Measurements from ENCODE around the gene FOXO6. TPM values are rescaled to one million over a fixed set of nuclear protein-coding genes. Genes with fewer than 3 reads are reported as not detected.

The FOXO6 gene
- total and polyA plus RNA-seq, 9 of the 15 experiments (the other 6 are each of a cell fraction or from before 2014, with no cell fraction given) = 0.04 to 0.31 (median 0.12) TPM; not detected in 5

- TF ChIP-seq, protein P1, sequence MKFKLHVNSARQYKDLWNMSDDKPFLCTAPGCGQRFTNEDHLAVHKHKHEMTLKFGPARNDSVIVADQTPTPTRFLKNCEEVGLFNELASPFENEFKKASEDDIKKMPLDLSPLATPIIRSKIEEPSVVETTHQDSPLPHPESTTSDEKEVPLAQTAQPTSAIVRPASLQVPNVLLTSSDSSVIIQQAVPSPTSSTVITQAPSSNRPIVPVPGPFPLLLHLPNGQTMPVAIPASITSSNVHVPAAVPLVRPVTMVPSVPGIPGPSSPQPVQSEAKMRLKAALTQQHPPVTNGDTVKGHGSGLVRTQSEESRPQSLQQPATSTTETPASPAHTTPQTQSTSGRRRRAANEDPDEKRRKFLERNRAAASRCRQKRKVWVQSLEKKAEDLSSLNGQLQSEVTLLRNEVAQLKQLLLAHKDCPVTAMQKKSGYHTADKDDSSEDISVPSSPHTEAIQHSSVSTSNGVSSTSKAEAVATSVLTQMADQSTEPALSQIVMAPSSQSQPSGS (CRISPR knock-in tag; IDR thresholded peaks at IDR 0.05) = 0 out of 2 replicates have a peak, but pooled peaks have one; percentile 8
- no peak for TF ChIP-seq EWSR1 (IDR thresholded peaks at IDR 0.05; ENCODE audit: borderline replicate concordance, low read depth, partially characterized antibody)
- TF ChIP-seq, protein P2, sequence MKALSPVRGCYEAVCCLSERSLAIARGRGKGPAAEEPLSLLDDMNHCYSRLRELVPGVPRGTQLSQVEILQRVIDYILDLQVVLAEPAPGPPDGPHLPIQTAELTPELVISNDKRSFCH (CRISPR knock-in tag; IDR thresholded peaks at IDR 0.05) = no peak
- TF ChIP-seq, protein P2 (tag; IDR thresholded peaks at IDR 0.05) = no peak
- TF ChIP-seq REST (IDR thresholded peaks at IDR 0.05; ENCODE audit: borderline replicate concordance) = peak; percentile 51; the same call in 1 of the 2 replicates
- TF ChIP-seq REST (CRISPR knock-in tag; IDR thresholded peaks at IDR 0.05; ENCODE audit: low read depth) = no peak
- no peak for TF ChIP-seq MED1 (CRISPR knock-in tag; IDR thresholded peaks at IDR 0.05; ENCODE audit: borderline replicate concordance)
- no peak for TF ChIP-seq PTTG1 (tag; IDR thresholded peaks at IDR 0.05; ENCODE audit: low read depth)
- no peak for TF ChIP-seq STAG1 (CRISPR knock-in tag; IDR thresholded peaks at IDR 0.05; ENCODE audit: borderline replicate concordance)
- TF ChIP-seq KDM5B (IDR thresholded peaks at IDR 0.05; ENCODE audit: insufficient replicate concordance, low read depth, low read length) = no peak
- TF ChIP-seq ZNF354B (CRISPR knock-in tag; IDR thresholded peaks at IDR 0.05) = no peak
- no peak for TF ChIP-seq TAL1 (IDR thresholded peaks at IDR 0.05)
- no peak for TF ChIP-seq TFE3 (CRISPR knock-in tag; IDR thresholded peaks at IDR 0.05)
- no peak for TF ChIP-seq THRAP3 (IDR thresholded peaks at IDR 0.05; ENCODE audit: borderline replicate concordance)
- TF ChIP-seq ZFP36 (IDR thresholded peaks at IDR 0.05; ENCODE audit: low read depth, low read length, partially characterized antibody) = peak; percentile 98
Observed at GRCh38 chr1:41333146-41333784, 28.0 kb upstream of the FOXO6 start (continued).

Measured in K562 (cell line).